Activated naive CD8-positive, alpha-beta T cell treated with anti-CD3 and anti-CD28 coated beads for 36 hours (primary cell): Measurements from ENCODE around the gene RBMS1. TPM values are rescaled to one million over a fixed set of nuclear protein-coding genes. Genes with fewer than 3 reads are reported as not detected.

Experiments
- DNase-seq: peaks from one replicate; pipeline ENCODE4 v3.0.0; 2021
- H3K27ac Mint-ChIP-seq: one replicate; pipeline ENCODE4 v1.8.0; 2022; ENCODE audit warnings: mild to moderate bottlenecking, moderate library complexity, mixed read lengths
- H3K27me3 Mint-ChIP-seq: one replicate; pipeline ENCODE4 v1.8.0; 2022; ENCODE audit warnings: mild to moderate bottlenecking, mixed read lengths
- H3K36me3 Mint-ChIP-seq: one replicate; pipeline ENCODE4 v1.8.0; 2021; ENCODE audit warnings: mild to moderate bottlenecking, mixed read lengths
- H3K4me1 Mint-ChIP-seq: one replicate; pipeline ENCODE4 v1.8.0; 2021; ENCODE audit warnings: mixed read lengths
- H3K4me3 Mint-ChIP-seq: one replicate; pipeline ENCODE4 v1.8.0; 2022; ENCODE audit warnings: mild to moderate bottlenecking, moderate library complexity, mixed read lengths
- H3K9me3 Mint-ChIP-seq: one replicate; pipeline ENCODE4 v1.8.0; 2022; ENCODE audit warnings: mixed read lengths
- total RNA-seq, 2 experiments: library from RNA; stranded (reverse); gene quantifications; one replicate each; pipeline ENCODE4 v1.2.3, GENCODE V29; 2021

RBMS1 gene
- total RNA-seq, 2 experiments from 2014 or later, result 39.3 to 39.9 TPM

- Mint-ChIP-seq H3K27ac (no peak overlapping the region), H3K4me3 (no peak overlapping the region), H3K36me3 (no peaks in the 10 kb centered on the region), H3K9me3 (no peaks in the 10 kb centered on the region), H3K27me3 (peaks cover 8% of the 10 kb centered on the region), H3K4me1 (no peaks in the 10 kb centered on the region)
- DNase-seq, result no peak
Observed at GRCh38 chr2:160232905-160233475, 260.6 kb downstream of the RBMS1 start.

GRCh38 chr2:160229591-160229990, 264.0 kb downstream of the RBMS1 start:
- Mint-ChIP-seq H3K4me1 (peaks cover 3% of the 10 kb centered on the region), H3K4me3 (no peak overlapping the region), H3K9me3 (no peaks in the 10 kb centered on the region), H3K36me3 (no peaks in the 10 kb centered on the region), H3K27ac (no peak overlapping the region), H3K27me3 (peaks cover 18% of the 10 kb centered on the region)
- DNase-seq, result no peak

GRCh38 chr2:160228141-160228917, 265.3 kb downstream of the RBMS1 start:
- Mint-ChIP-seq H3K9me3 (no peaks in the 10 kb centered on the region), H3K4me1 (peaks cover 14% of the 10 kb centered on the region), H3K27me3 (peaks cover 13% of the 10 kb centered on the region), H3K4me3 (no peak overlapping the region), H3K27ac (no peak overlapping the region), H3K36me3 (no peaks in the 10 kb centered on the region)
- no peak for DNase-seq

- peaks cover 22% of the 10 kb centered on the region for H3K4me1 Mint-ChIP-seq
- H3K27me3 Mint-ChIP-seq, result peaks cover 9% of the 10 kb centered on the region
- H3K27ac Mint-ChIP-seq, result no peak overlapping the region
- DNase-seq, result no peak
- H3K4me3 Mint-ChIP-seq, result no peak overlapping the region
- no peaks in the 10 kb centered on the region for H3K36me3 Mint-ChIP-seq
- no peaks in the 10 kb centered on the region for H3K9me3 Mint-ChIP-seq
Observed at GRCh38 chr2:160227293-160227915, 266.2 kb downstream of the RBMS1 start.

GRCh38 chr2:160226367-160226766, 267.2 kb downstream of the RBMS1 start:
- H3K36me3 Mint-ChIP-seq, result no peaks in the 10 kb centered on the region
- H3K27me3 Mint-ChIP-seq, result peaks cover 9% of the 10 kb centered on the region
- peaks cover 23% of the 10 kb centered on the region for H3K4me1 Mint-ChIP-seq
- H3K27ac Mint-ChIP-seq, result no peak overlapping the region
- no peak overlapping the region for H3K4me3 Mint-ChIP-seq
- DNase-seq, result no peak
- no peaks in the 10 kb centered on the region for H3K9me3 Mint-ChIP-seq

GRCh38 chr2:160225722-160226121, 267.9 kb downstream of the RBMS1 start:
- no peak overlapping the region for H3K27ac Mint-ChIP-seq

GRCh38 chr2:160224507-160224906, 269.1 kb downstream of the RBMS1 start:
- Mint-ChIP-seq H3K9me3 (no peaks in the 10 kb centered on the region), H3K4me3 (no peak overlapping the region), H3K36me3 (no peaks in the 10 kb centered on the region), H3K27me3 (peaks cover 9% of the 10 kb centered on the region), H3K4me1 (peaks cover 39% of the 10 kb centered on the region), H3K27ac (no peak overlapping the region)
- no peak for DNase-seq

More at GRCh38 chr2:160225722-160226121, 267.9 kb downstream of the RBMS1 start:
- H3K27me3 Mint-ChIP-seq, result peaks cover 9% of the 10 kb centered on the region
- no peaks in the 10 kb centered on the region for H3K9me3 Mint-ChIP-seq
- no peak for DNase-seq
- H3K4me1 Mint-ChIP-seq, result peaks cover 29% of the 10 kb centered on the region
- H3K36me3 Mint-ChIP-seq, result no peaks in the 10 kb centered on the region
- H3K4me3 Mint-ChIP-seq, result no peak overlapping the region

- Mint-ChIP-seq H3K4me3 (no peak overlapping the region), H3K36me3 (no peaks in the 10 kb centered on the region), H3K27me3 (peaks cover 9% of the 10 kb centered on the region), H3K4me1 (peaks cover 39% of the 10 kb centered on the region), H3K9me3 (no peaks in the 10 kb centered on the region), H3K27ac (peak overlapping the region; percentile 62)
- DNase-seq, result peak; percentile 34
Observed at GRCh38 chr2:160224060-160224459, 269.5 kb downstream of the RBMS1 start.

- no peak for DNase-seq
- H3K27ac Mint-ChIP-seq, result no peak overlapping the region
- H3K9me3 Mint-ChIP-seq, result no peaks in the 10 kb centered on the region
- peaks cover 9% of the 10 kb centered on the region for H3K27me3 Mint-ChIP-seq
- H3K36me3 Mint-ChIP-seq, result no peaks in the 10 kb centered on the region
- peaks cover 39% of the 10 kb centered on the region for H3K4me1 Mint-ChIP-seq
- H3K4me3 Mint-ChIP-seq, result no peak overlapping the region
Observed at GRCh38 chr2:160223560-160223959, 270.0 kb downstream of the RBMS1 start.

GRCh38 chr2:160222546-160223283, 270.9 kb downstream of the RBMS1 start:
- H3K27me3 Mint-ChIP-seq, result peaks cover 9% of the 10 kb centered on the region
- H3K4me3 Mint-ChIP-seq, result no peak overlapping the region
- DNase-seq, result no peak
- peaks cover 39% of the 10 kb centered on the region for H3K4me1 Mint-ChIP-seq
- H3K27ac Mint-ChIP-seq, result no peak overlapping the region
- H3K9me3 Mint-ChIP-seq, result no peaks in the 10 kb centered on the region
- no peaks in the 10 kb centered on the region for H3K36me3 Mint-ChIP-seq
